ENCODE results near the gene RNF207.
A peak's percentile ranks its signal among the peaks of the same experiment; 100 is the strongest.

Gene RNF207

DNA sequence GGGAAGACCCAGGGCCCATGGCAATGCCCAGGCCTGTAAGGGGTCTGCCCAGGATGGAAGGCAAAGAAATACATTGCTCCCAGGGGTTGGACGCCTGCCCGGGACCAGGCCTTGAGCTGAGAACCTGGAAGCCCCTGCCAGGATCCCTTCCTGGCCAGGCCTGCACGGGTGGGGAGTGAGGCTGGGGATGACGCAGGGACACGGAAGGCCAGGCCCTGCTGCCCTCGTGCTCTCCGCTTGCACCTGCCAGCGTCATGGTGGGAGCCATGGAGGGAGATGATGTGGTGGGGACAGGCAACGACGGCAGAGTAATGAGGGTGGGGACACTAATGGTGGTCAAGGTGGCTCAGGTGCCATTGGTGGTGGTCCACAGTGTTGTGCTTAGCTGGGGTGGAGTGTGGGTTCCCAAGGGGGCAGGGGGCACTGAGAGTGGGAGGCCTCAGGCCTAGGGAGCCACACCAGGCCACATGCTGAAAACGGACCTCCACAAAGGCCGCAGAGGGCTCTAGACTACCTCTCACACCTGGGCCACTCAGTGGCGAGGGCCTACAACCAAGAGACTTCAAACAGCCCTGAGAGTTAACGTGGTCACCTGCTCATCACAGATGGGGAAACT, 42.4 kb downstream of the RNF207 start:
- peak overlapping the region; percentile 44 for H3K18ac ChIP-seq (ENCODE audit: low read length)
- H3K36me3 ChIP-seq (replicated peaks in 1 of 2; ENCODE audit: control insufficient read depth in 2 of 2, insufficient read depth in 2 of 2, low read length in 2 of 2): peaks cover 2 to 4% of the 10 kb centered on the region in 2 donors
- DNase-seq (ENCODE audit: low spot score): no peak
- no peaks in the 10 kb centered on the region for H3K79me1 ChIP-seq (ENCODE audit: low read depth, low read length)
- peak overlapping the region; percentile 59 for H3K14ac ChIP-seq (ENCODE audit: low read length)
- no peak overlapping the region for H4K91ac ChIP-seq (ENCODE audit: low read depth, low read length, poor library complexity)
- H3K23ac ChIP-seq (ENCODE audit: low read depth, low read length, poor library complexity): peak overlapping the region; percentile 81
- no peak overlapping the region for H2BK15ac ChIP-seq (ENCODE audit: low read length)
- peak overlapping the region; percentile 78 for H2AK5ac ChIP-seq (ENCODE audit: low read depth, low read length)
- peaks cover 21 to 22% of the 10 kb centered on the region in 2 donors for H3K4me1 ChIP-seq (ENCODE audit: control insufficient read depth in 2 of 2, insufficient read depth in 1 of 2, low read depth in 1 of 2, low read length in 2 of 2)
- H3K9ac ChIP-seq (ENCODE audit: low read depth, low read length, poor library complexity): peak overlapping the region; percentile 64
- WGBS, 2 donors (ENCODE audit: extremely low coverage in 2 of 2, insufficient read length in 2 of 2, insufficient replicate concordance in 1 of 2): no CpG with 5 or more reads among the region's 14 CpGs
- no peak overlapping the region for H2BK120ac ChIP-seq (ENCODE audit: low read depth, low read length)
- H3K27ac ChIP-seq (replicated peaks; ENCODE audit: low read length): no peak overlapping the region
- no peak overlapping the region for H2BK12ac ChIP-seq (ENCODE audit: low read length)
- peaks cover 10 to 52% (median 14%) of the 10 kb centered on the region in 3 experiments for H3K27me3 ChIP-seq (ENCODE audit: control insufficient read depth in 3 of 3, insufficient read depth in 3 of 3, low read depth in 1 of 3, low read length in 3 of 3)
- H2AFZ ChIP-seq (ENCODE audit: low read length): no peak overlapping the region
- no peak overlapping the region for H3K4me2 ChIP-seq (ENCODE audit: insufficient read depth, low read length, poor library complexity, severe bottlenecking)
- no peak overlapping the region for H4K8ac ChIP-seq (ENCODE audit: low read depth, low read length)
- H3K4me3 ChIP-seq (ENCODE audit: low read length in 2 of 2): no peak overlapping the region
- peak overlapping the region; percentile 17 for H2BK5ac ChIP-seq (ENCODE audit: low read length)
- no peaks in the 10 kb centered on the region for H3K9me3 ChIP-seq (replicated peaks in 1 of 2; ENCODE audit: control insufficient read depth in 2 of 2, insufficient read depth in 1 of 2, low read depth in 1 of 2, low read length in 2 of 2)
- H3K4ac ChIP-seq (ENCODE audit: low read length): no peak overlapping the region

DNA sequence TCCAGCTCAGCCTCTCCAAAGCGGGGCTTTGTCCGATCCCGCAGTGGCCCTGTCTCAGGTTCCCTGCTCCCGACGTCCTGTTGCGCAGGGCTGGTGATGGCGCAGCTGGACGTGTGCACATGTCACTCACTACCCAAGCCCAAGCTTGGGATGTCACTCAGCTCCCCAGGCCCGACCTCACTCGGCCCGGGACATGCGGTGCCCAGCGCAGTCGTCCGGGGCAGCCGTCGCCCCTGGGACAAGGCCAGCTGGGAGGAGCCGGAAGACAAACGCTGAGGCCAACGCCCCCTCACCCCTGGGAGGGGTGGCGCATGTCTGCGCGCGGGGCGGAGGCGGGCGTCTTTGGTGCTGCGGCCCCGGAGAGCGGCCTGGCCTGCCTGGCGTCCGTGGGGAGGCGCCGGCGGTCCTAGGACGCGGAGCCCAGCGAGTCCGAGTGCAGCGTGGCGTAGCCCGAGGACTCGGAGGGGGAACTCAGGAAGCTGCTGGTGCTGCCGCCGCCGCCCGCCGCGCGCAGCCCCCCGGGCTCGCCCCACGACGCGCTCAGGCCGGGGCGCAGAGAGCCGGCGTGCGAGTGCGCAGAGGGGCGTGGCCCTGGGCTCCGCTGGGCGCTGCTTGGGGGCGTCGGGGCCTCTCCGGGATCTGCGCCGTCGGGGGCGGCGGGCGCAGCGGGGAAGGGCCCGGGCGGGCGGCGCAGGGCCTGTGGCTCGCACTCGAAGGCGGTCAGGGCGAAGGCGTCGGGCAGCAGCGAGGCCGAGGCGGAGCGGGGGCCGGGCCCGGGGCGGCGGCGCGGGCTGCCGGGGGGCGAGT, 43.2 kb downstream of the RNF207 start:
- Histone ChIP-seq H3K4ac (ENCODE audit: low read length) (no peak overlapping the region), H3K27me3 (ENCODE audit: control insufficient read depth in 3 of 3, insufficient read depth in 3 of 3, low read depth in 1 of 3, low read length in 3 of 3) (peaks cover 5 to 44% (median 6%) of the 10 kb centered on the region in 3 experiments), H2AK5ac (ENCODE audit: low read depth, low read length) (peak overlapping the region; percentile 66), H3K14ac (ENCODE audit: low read length) (no peak overlapping the region), H2BK15ac (ENCODE audit: low read length) (no peak overlapping the region), H3K4me1 (ENCODE audit: control insufficient read depth in 2 of 2, insufficient read depth in 1 of 2, low read depth in 1 of 2, low read length in 2 of 2) (peaks cover 14 to 20% of the 10 kb centered on the region in 2 donors), H3K4me3 (ENCODE audit: low read length in 2 of 2) (peak overlapping the region in 1 of 2 donors; percentile 66), H3K36me3 (replicated peaks in 1 of 2; ENCODE audit: control insufficient read depth in 2 of 2, insufficient read depth in 2 of 2, low read length in 2 of 2) (peaks cover 7 to 13% of the 10 kb centered on the region in 2 donors), H3K18ac (ENCODE audit: low read length) (peak overlapping the region; percentile 50), H3K79me1 (ENCODE audit: low read depth, low read length) (no peaks in the 10 kb centered on the region), H2AFZ (ENCODE audit: low read length) (no peak overlapping the region), H2BK5ac (ENCODE audit: low read length) (no peak overlapping the region), H3K23ac (ENCODE audit: low read depth, low read length, poor library complexity) (peak overlapping the region; percentile 85), H3K4me2 (ENCODE audit: insufficient read depth, low read length, poor library complexity, severe bottlenecking) (peak overlapping the region; percentile 66), H4K91ac (ENCODE audit: low read depth, low read length, poor library complexity) (no peak overlapping the region), H4K8ac (ENCODE audit: low read depth, low read length) (no peak overlapping the region), H2BK12ac (ENCODE audit: low read length) (no peak overlapping the region), H3K9me3 (replicated peaks in 1 of 2; ENCODE audit: control insufficient read depth in 2 of 2, insufficient read depth in 1 of 2, low read depth in 1 of 2, low read length in 2 of 2) (no peaks in the 10 kb centered on the region), H3K27ac (replicated peaks; ENCODE audit: low read length) (no peak overlapping the region), H2BK120ac (ENCODE audit: low read depth, low read length) (no peak overlapping the region), H3K9ac (ENCODE audit: low read depth, low read length, poor library complexity) (peak overlapping the region; percentile 80)
- no peak for DNase-seq (ENCODE audit: low spot score)
- WGBS, 2 donors (ENCODE audit: extremely low coverage in 2 of 2, insufficient read length in 2 of 2, insufficient replicate concordance in 1 of 2): no CpG with 5 or more reads among the region's 96 CpGs

DNA sequence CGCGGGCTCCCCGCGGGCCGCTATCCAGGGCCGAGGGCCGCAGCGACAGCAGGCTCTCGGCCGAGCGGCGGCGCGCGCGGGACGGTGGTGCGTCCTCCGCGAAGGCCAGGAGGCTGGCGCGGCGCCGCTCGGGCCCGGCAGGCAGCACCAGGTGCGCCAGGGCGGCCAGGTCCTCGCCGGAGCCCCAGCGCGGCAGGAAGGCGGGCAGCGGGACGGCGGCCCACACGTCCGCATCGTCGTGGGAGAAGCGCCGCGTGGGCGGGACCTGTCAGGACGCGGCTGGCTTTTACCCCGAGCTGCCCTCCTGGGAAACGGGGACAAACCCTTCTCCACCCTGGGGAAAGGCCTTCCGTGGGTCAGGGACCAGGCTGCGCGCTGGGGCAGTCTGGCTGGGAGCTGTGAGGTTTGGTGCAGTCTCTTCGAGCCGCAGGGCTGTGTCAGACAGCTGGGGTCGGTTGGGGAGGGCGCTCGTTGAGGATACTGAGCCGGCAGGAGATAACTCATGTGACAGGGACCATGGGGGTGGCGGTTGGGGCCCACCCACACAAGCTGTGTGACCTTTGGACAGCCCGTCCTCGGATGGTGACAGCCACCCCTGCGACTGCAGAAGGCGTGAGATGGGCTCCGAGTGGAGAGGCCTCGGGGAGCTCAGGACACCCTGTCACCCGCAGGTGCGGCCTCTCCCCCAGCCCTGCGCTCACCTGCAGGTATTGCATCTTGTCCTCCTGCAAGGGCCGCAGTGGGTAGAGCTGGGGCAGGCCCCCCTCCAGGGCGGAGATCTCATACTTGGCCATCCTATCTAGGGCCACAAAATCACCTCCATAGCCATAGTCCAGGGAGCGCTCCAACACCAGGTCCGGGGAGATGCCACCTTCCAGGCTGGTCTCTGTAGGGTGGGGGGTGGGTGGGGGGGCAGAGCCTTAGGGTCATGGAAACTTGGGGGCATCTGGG, 44.1 kb downstream of the RNF207 start:
- Histone ChIP-seq H2BK12ac (ENCODE audit: low read length) (peak overlapping the region; percentile 22), H3K27me3 (ENCODE audit: control insufficient read depth in 3 of 3, insufficient read depth in 3 of 3, low read depth in 1 of 3, low read length in 3 of 3) (peaks cover 0 to 37% (median 0%) of the 10 kb centered on the region in 3 experiments), H3K18ac (ENCODE audit: low read length) (peak overlapping the region; percentile 94), H2AFZ (ENCODE audit: low read length) (no peak overlapping the region), H2BK5ac (ENCODE audit: low read length) (no peak overlapping the region), H3K9ac (ENCODE audit: low read depth, low read length, poor library complexity) (peak overlapping the region; percentile 44), H3K4me2 (ENCODE audit: insufficient read depth, low read length, poor library complexity, severe bottlenecking) (peak overlapping the region; percentile 66), H4K91ac (ENCODE audit: low read depth, low read length, poor library complexity) (no peak overlapping the region), H3K23ac (ENCODE audit: low read depth, low read length, poor library complexity) (peak overlapping the region; percentile 65), H3K4me1 (ENCODE audit: control insufficient read depth in 2 of 2, insufficient read depth in 1 of 2, low read depth in 1 of 2, low read length in 2 of 2) (peaks cover 8 to 16% of the 10 kb centered on the region in 2 donors), H3K9me3 (replicated peaks in 1 of 2; ENCODE audit: control insufficient read depth in 2 of 2, insufficient read depth in 1 of 2, low read depth in 1 of 2, low read length in 2 of 2) (no peaks in the 10 kb centered on the region), H2BK120ac (ENCODE audit: low read depth, low read length) (no peak overlapping the region), H2BK15ac (ENCODE audit: low read length) (no peak overlapping the region), H3K14ac (ENCODE audit: low read length) (peak overlapping the region; percentile 94), H3K4ac (ENCODE audit: low read length) (no peak overlapping the region), H3K4me3 (ENCODE audit: low read length in 2 of 2) (peak overlapping the region in 1 of 2 donors; percentile 15), H2AK5ac (ENCODE audit: low read depth, low read length) (peak overlapping the region; percentile 99), H4K8ac (ENCODE audit: low read depth, low read length) (no peak overlapping the region), H3K36me3 (replicated peaks in 1 of 2; ENCODE audit: control insufficient read depth in 2 of 2, insufficient read depth in 2 of 2, low read length in 2 of 2) (peaks cover 15 to 20% of the 10 kb centered on the region in 2 donors), H3K27ac (replicated peaks; ENCODE audit: low read length) (no peak overlapping the region), H3K79me1 (ENCODE audit: low read depth, low read length) (no peaks in the 10 kb centered on the region)
- no peak for DNase-seq (ENCODE audit: low spot score)
- no CpG with 5 or more reads among the region's 71 CpGs for WGBS, 2 donors (ENCODE audit: extremely low coverage in 2 of 2, insufficient read length in 2 of 2, insufficient replicate concordance in 1 of 2)

All from neuronal stem cell (in vitro differentiated cells).